Activated T-cell treated with anti-CD3 and anti-CD28 coated beads, Interleukin-2, amount 50 U/mL, for 72 hours (primary cell): ENCODE data around the gene HNRNPR. TPM values are rescaled to one million over a fixed set of nuclear protein-coding genes. Genes with fewer than 3 reads are reported as not detected.
"Not testable (repeated sequence)": the region's sequence is repeated elsewhere in the genome, so short reads cannot be mapped to it uniquely, and the experiment has no call there.

Experiments used
- ATAC-seq, 2 donors: fragments of 150-1000 bp; cut with Tn5 transposase; replicated peaks in 1 of 2; 2 replicates each; pipeline ENCODE4 v1.10.0; 2021; ENCODE audit warnings: moderate library complexity in 2 of 2, mild to moderate bottlenecking in 1 of 2
- DNase-seq, 2 donors: peaks; one replicate each; pipeline ENCODE4 v3.0.0; 2021 to 2022; ENCODE audit warnings: mixed read lengths in 1 of 2
- H3K27ac Mint-ChIP-seq: one replicate; pipeline ENCODE4 v1.8.0; 2022; ENCODE audit warnings: mild to moderate bottlenecking, moderate library complexity, mixed read lengths
- H3K27me3 Mint-ChIP-seq: one replicate; pipeline ENCODE4 v1.8.0; 2022; ENCODE audit warnings: low read depth, mixed read lengths
- H3K36me3 Mint-ChIP-seq, 2 donors: one replicate each; pipeline ENCODE4 v1.8.0; 2022; ENCODE audit warnings: mixed read lengths in 2 of 2, mild to moderate bottlenecking in 1 of 2; ENCODE audit not compliant: insufficient read depth in 2 of 2
- H3K4me1 Mint-ChIP-seq: one replicate; pipeline ENCODE4 v1.8.0; 2022; ENCODE audit warnings: low read depth, mixed read lengths
- H3K4me3 Mint-ChIP-seq, 2 donors: one replicate each; pipeline ENCODE4 v1.8.0; 2022; ENCODE audit warnings: mild to moderate bottlenecking in 2 of 2, mixed read lengths in 2 of 2, moderate library complexity in 2 of 2
- H3K9me3 Mint-ChIP-seq, 2 donors: one replicate each; pipeline ENCODE4 v1.8.0; 2022; ENCODE audit warnings: mixed read lengths in 2 of 2
- total RNA-seq, 2 donors: library from RNA; stranded (reverse); gene quantifications; one replicate each; pipeline ENCODE4 v1.2.3, GENCODE V29; 2022

Gene HNRNPR
- total RNA-seq, 2 donors from 2014 or later, result 127 TPM

DNA sequence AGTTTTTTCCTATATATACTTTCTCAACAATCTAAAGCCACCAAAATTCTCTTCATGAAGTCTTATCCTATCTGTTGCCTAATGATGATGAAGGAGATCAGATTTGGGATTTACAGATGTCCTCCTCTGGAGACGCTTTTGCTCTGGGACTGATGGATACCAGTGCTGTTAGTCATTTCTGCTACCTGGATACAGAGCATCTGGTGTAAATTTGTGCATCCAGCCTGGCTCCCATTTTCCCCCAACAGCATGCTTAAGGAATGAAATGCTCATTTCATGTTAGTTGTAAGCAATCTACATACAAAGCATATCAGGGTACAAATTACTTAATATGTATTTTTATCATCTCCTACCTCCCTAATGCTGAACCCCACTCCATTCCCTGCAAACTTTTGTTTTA is 57.7 kb downstream of the HNRNPR start:
- Mint-ChIP-seq H3K27ac (no peak overlapping the region), H3K36me3 (peaks cover 0 to 9% of the 10 kb centered on the region in 2 donors), H3K27me3 (no peaks in the 10 kb centered on the region), H3K4me1 (no peaks in the 10 kb centered on the region), H3K9me3 (no peaks in the 10 kb centered on the region), H3K4me3 (no peak overlapping the region)
- DNase-seq (no peak), ATAC-seq (no peak)

DNA sequence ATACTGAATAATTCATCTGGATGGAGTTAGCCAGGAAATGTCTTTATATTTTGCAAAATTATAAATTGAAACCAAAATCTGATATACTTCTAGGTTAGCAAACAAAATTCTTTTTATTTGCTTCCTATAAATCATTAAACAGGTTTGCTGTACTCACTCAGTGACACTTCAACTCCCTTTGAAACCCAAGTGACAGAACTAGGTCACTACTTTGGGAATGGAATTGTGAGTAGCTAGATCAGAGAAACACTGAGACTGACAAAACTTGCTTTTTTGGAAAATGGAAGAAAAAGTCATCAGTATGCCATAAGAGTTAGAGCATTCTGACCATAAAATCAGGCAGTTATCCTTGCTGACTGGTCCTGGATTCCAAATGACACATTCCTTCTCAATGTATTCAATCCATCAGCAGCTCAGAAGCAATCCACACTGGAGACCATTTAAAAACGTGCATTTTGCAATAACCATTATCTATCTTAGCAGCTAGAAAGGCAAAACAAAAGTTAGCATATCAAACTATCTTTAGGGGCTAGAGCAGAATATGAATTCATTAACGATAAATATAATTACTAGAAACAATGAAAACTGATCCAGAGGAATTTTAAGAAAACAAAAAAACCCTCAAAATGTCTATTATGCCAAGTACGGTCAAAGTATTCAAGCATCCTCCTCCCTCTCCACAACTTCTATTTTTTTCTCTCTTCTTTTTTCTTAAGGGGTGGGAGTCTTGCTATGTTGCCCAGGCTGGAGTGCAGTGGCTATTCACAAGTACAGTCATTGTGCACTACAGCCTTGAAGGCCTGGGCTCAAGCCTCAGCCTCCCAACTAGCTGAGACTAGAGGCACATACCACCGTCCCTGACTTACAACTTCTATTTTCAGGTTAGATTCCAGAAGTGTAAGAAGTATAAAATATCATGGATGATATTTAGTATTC is 60.1 kb downstream of the HNRNPR start:
- Mint-ChIP-seq H3K4me1 (no peaks in the 10 kb centered on the region), H3K9me3 (no peaks in the 10 kb centered on the region), H3K36me3 (peaks cover 0 to 9% of the 10 kb centered on the region in 2 donors), H3K4me3 (no peak overlapping the region), H3K27me3 (no peaks in the 10 kb centered on the region), H3K27ac (no peak overlapping the region)
- no peak for ATAC-seq
- no peak for DNase-seq

DNA sequence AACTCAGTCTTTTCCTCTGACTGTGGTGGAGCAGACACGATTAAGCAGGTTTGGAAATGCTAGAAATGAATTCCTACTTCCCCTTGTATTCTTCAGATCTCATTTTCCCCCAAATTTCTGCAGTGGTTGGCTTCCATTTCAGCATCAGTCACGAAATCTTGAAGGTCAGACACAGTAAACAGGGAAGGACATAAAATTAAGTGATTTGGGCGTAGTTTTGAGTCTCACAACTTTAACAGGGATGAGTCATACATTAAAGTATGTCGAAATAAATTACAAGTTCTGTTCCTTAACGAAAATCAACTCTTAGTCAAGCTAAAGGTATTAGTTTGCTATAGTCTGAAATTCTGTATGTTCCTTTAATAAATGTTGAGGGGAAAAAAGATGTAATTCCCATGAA is 61.1 kb downstream of the HNRNPR start:
- H3K9me3 Mint-ChIP-seq, result no peaks in the 10 kb centered on the region
- H3K4me1 Mint-ChIP-seq, result no peaks in the 10 kb centered on the region
- DNase-seq (no peak), ATAC-seq (no peak)
- peaks cover 0 to 6% of the 10 kb centered on the region in 2 donors for H3K36me3 Mint-ChIP-seq
- H3K27me3 Mint-ChIP-seq, result no peaks in the 10 kb centered on the region
- H3K4me3 Mint-ChIP-seq, result no peak overlapping the region
- H3K27ac Mint-ChIP-seq, result no peak overlapping the region

DNA sequence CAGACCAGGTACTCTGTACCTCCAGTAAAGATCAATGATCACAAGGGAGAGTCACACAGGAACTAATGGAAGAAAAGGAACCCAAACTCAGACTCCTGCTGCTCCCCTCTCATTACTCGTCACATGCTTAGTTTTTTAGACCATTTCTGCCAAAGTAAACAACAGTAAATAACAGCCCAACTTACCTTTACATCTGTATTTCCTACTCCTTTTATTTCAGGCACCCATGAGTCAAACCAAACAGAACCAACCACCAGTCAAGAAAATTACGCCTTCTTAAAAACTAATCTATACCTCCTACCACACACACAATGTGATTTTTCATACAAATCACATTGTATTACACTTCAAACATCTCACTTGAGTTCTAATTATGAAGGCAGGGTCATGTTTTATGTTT is 65.4 kb downstream of the HNRNPR start:
- H3K27me3 Mint-ChIP-seq, result peaks cover 16% of the 10 kb centered on the region
- no peak for ATAC-seq
- no peak overlapping the region for H3K4me3 Mint-ChIP-seq
- H3K36me3 Mint-ChIP-seq, result peaks cover 0 to 2% of the 10 kb centered on the region in 2 donors
- H3K9me3 Mint-ChIP-seq, result no peaks in the 10 kb centered on the region
- no peak overlapping the region for H3K27ac Mint-ChIP-seq
- H3K4me1 Mint-ChIP-seq, result no peaks in the 10 kb centered on the region
- no peak for DNase-seq

DNA sequence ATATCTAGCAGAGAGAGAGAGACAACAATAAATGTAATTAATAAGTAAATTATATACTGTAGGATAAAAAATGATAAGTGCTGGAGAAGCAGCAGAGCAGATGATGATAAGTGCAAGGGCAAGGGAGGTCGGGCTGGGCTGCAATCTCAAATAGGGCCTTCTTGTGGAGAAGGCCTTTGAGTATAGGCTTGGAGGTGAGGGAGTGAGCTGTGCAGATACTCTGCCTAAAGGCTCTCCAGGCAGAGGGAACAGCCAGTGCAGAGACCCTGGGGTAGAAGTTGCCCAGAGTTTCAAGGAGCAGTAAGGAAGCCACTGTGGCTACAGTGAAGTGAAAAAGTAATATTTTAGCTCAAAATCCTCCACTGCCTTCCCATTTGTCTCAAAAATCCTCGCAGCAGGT is 67.6 kb downstream of the HNRNPR start:
- no peak for ATAC-seq
- peaks cover 27% of the 10 kb centered on the region for H3K27me3 Mint-ChIP-seq
- H3K4me3 Mint-ChIP-seq, result no peak overlapping the region
- H3K9me3 Mint-ChIP-seq, result no peaks in the 10 kb centered on the region
- H3K27ac Mint-ChIP-seq, result no peak overlapping the region
- no peaks in the 10 kb centered on the region for H3K4me1 Mint-ChIP-seq
- DNase-seq, result no peak
- H3K36me3 Mint-ChIP-seq, result no peaks in the 10 kb centered on the region

GRCh38 chr1:23274134-23274505 is 70.0 kb downstream of the HNRNPR start:
- H3K9me3 Mint-ChIP-seq, result no peaks in the 10 kb centered on the region
- ATAC-seq (no peak), DNase-seq (no peak)
- no peaks in the 10 kb centered on the region for H3K4me1 Mint-ChIP-seq
- H3K27ac Mint-ChIP-seq, result no peak overlapping the region
- peaks cover 33% of the 10 kb centered on the region for H3K27me3 Mint-ChIP-seq
- H3K36me3 Mint-ChIP-seq, result no peaks in the 10 kb centered on the region
- H3K4me3 Mint-ChIP-seq, result no peak overlapping the region

DNA sequence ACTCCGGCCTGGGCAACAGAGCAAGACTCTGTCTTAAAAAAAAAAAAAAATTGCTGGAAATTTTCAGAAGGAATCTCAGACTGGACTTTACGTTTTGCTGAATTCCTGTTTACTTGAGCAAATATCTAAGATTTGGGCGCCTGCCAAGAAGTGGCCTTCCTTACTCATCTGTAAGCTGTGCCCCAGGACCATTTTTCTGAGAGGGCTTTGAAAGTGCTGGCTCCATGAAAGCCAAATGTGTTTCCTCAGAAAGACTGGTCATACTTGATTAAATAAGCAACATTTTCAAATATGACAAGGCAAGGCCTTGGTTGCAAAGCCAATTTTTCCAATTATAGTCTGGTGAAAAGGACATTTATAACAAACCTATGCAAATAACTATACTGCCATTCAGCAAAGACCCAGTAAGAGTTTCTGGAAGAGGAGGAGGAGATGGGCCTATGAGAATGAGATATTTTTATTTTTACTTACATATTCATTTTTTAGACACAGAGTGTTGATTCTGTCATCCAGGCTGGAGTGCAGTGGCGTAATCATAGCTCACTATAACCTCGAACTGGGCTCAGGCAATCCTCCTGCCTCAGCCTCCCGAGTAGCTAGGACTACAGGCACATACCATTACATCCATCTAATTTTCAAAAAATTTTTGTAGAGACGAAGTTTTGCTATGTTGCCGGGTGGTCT is 70.5 kb downstream of the HNRNPR start:
- Mint-ChIP-seq H3K4me1 (no peaks in the 10 kb centered on the region), H3K27me3 (peaks cover 33% of the 10 kb centered on the region), H3K4me3 (no peak overlapping the region), H3K27ac (no peak overlapping the region), H3K36me3 (no peaks in the 10 kb centered on the region), H3K9me3 (no peaks in the 10 kb centered on the region)
- DNase-seq, result no peak
- ATAC-seq, result no peak

GRCh38 chr1:23263380-23263887 is 80.7 kb downstream of the HNRNPR start:
- H3K36me3 Mint-ChIP-seq, result no peaks in the 10 kb centered on the region
- DNase-seq, result no peak
- H3K27ac Mint-ChIP-seq, result no peak overlapping the region
- ATAC-seq, result no peak
- H3K27me3 Mint-ChIP-seq, result no peaks in the 10 kb centered on the region
- no peaks in the 10 kb centered on the region for H3K4me1 Mint-ChIP-seq
- H3K4me3 Mint-ChIP-seq, result no peak overlapping the region
- H3K9me3 Mint-ChIP-seq, result no peaks in the 10 kb centered on the region

DNA sequence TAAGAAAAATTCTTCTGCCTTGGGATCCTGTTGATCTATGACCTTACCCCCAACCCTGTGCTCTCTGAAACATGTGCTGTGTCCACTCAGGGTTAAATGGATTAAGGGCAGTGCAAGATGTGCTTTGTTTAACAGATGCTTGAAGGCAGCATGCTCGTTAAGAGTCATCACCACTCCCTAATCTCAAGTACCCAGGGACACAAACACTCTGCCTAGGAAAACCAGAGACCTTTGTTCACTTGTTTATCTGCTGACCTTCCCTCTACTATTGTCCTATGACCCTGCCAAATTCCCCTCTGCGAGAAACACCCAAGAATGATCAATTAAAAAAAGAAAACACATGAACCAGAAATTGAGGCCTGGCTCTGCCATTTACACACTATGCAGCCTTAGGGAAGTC is 86.0 kb downstream of the HNRNPR start:
- not testable (repeated sequence) for H3K36me3 Mint-ChIP-seq, H3K9me3 Mint-ChIP-seq, ATAC-seq, DNase-seq, H3K27ac Mint-ChIP-seq, H3K4me3 Mint-ChIP-seq, H3K27me3 Mint-ChIP-seq, H3K4me1 Mint-ChIP-seq

- H3K4me1 Mint-ChIP-seq, ATAC-seq, H3K4me3 Mint-ChIP-seq, H3K9me3 Mint-ChIP-seq, DNase-seq, H3K27ac Mint-ChIP-seq, H3K27me3 Mint-ChIP-seq, H3K36me3 Mint-ChIP-seq: not testable (repeated sequence)
These were observed 86.7 kb downstream of the HNRNPR start for GRCh38 chr1:23257371-23257770.

Other genes with a start within 250 kb of the HNRNPR start
- 10 to 100 TPM; 11.9 to 16.3 TPM for gene LUZP1, start 175.4 kb downstream of the HNRNPR start, total RNA-seq
- not detected for gene HTR1D, start 126.8 kb downstream of the HNRNPR start, total RNA-seq
- 1 to 10 TPM; 8.7 to 8.8 TPM for gene ZNF436, start 25.6 kb upstream of the HNRNPR start, total RNA-seq
- 1 to 10 TPM; 4.7 to 6.1 TPM for gene TCEA3, start 80.5 kb upstream of the HNRNPR start, total RNA-seq
- 1 to 10 TPM in 1 of 2 donors, under 1 TPM in 1; 0.51 to 1.0 TPM for gene ASAP3, start 139.9 kb upstream of the HNRNPR start, total RNA-seq
- 10 to 100 TPM; 19.9 to 24.7 TPM for gene E2F2, start 186.9 kb upstream of the HNRNPR start, total RNA-seq
- 10 to 100 TPM; 32.3 to 37.2 TPM for gene ID3, start 215.2 kb upstream of the HNRNPR start, total RNA-seq